Thyroid gland (tissue), 4 donors: Measurements from ENCODE around the gene MUC6.

Experiments
- CTCF ChIP-seq, 6 experiments: fragments of 200-600 bp in 3 of 6; fragments of 450-650 bp in 3 of 6; sonication (generic) in 3 of 6; IDR thresholded peaks; one replicate each; pipeline ENCODE4 v1.5.1; 2016 to 2019; ENCODE audit warnings: antibody characterized with exemption in 6 of 6, mild to moderate bottlenecking in 2 of 6, inconsistent platforms in 1 of 6, moderate library complexity in 1 of 6
- POLR2A ChIP-seq, 2 donors: fragments of 450-650 bp; IDR thresholded peaks; one replicate each; pipeline ENCODE4 v1.6.1; 2017; ENCODE audit warnings: antibody characterized with exemption in 2 of 2, mild to moderate bottlenecking in 2 of 2, moderate library complexity in 1 of 2

- TF ChIP-seq CTCF (IDR thresholded peaks at IDR 0.05) (no peak), POLR2A (IDR thresholded peaks at IDR 0.05) (no peak)
These were observed 33.2 kb upstream of the MUC6 start for GRCh38 chr11:1069740-1070139.
